ENCODE results near the gene NDUFAF8.
A peak's percentile ranks its signal among the peaks of the same experiment; 100 is the strongest.

Gene NDUFAF8

DNA sequence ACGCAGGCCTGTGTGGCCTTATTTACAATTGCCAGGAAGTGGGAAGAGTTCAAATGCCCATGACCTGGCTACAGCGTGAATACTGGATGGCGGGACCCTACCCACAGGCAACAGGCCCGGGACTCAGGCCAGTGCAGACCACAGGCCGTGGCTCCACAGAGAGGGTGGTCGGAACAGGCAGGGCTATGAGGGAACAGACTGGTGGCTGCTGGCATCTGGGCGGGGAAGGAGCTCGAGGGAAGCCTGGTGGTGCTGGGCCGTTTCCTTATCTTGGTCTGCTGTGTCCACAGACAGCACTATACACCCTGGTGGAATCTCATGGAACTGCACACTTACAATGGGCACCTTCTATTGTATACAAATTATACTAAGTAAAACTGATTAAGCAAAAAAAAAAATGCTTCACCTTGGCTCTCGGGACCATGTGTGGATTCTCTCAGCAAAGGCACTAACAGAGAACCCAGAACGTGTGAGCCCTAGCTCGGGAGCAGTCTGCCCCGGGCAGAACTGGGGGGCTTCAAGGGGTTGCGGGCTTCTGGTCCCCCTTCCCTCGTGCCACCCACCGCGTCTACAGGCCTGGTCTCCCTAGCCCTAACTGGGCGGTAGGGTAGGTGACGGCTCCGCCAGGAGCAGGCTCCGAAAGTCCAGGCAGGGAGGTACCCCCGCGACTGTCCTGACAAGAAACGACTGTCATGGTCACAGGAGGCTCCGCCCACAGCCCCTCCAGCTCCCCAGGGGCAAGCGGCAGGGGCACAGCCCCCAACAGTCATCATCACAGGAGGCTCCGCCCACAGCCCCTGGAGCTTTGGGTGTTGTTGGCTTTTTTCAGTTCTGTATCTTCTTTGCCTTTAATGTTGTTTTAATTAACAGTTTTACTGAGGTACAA lies 38.2 kb upstream of the NDUFAF8 start:
- DNase-seq (ENCODE audit: low read depth in 2 of 3, low spot score in 1 of 3), result peak in 1 of 3 donors; percentile 14

DNA sequence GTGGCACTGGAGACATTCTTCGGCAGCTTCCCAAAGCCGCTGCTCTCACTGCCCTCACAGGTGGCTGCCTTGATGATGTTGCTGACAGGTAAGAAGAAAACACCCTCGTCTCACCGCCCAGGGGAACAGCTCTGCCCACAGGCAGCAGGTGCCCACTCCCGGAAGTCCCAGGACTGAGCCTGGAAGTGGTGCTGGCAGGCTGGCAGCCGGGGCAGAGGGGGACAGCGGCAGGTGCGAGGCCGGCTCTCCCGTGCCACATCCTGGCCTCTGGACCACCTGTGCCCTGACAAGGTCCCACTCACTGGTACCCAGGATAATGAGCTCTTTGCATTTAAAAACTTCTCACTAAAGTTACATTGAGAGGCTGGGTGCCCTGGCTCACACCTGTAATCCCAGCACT lies 36.8 kb upstream of the NDUFAF8 start:
- no peak for DNase-seq (ENCODE audit: low read depth in 2 of 3, low spot score in 1 of 3)

DNA sequence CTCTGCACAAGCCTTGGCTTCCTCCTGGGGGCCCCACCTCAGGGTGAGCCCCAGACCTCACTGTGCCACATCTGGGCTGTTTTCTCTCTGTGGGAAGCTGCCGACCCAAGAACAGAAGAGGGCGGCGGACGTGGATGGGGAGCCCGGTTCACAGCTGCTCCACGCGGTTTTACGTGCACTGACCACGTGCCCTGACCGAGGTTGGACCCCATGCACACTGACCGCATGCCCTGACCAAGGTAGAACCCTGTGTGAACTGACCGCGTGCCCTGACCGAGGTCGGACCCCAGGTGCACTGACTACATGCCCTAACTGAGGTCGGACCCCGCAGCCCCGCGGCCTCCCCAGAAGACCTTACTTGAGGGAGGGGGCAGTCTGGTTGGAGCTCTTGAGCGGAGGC lies 36.0 kb upstream of the NDUFAF8 start:
- no peak for DNase-seq (ENCODE audit: low read depth in 2 of 3, low spot score in 1 of 3)

DNA sequence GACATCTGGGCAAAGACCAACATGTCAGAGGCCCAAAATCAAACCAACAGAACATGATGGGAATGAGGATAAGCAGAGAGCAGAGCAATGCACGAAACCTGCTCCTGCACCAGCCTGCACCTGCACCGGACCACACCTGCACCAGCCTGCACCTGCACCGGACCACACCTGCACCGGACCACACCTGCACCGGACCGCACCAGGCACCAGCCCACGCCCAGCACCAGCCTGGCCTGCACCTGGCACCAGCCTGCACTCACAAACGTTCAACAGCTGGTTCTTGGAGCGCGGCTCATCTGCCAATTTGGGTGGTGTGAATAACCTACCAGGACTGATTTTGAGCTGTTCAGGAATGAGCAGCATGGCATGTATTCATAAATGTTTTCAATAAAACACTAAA lies 34.5 kb upstream of the NDUFAF8 start:
- no peak for DNase-seq (ENCODE audit: low read depth in 2 of 3, low spot score in 1 of 3)

DNA sequence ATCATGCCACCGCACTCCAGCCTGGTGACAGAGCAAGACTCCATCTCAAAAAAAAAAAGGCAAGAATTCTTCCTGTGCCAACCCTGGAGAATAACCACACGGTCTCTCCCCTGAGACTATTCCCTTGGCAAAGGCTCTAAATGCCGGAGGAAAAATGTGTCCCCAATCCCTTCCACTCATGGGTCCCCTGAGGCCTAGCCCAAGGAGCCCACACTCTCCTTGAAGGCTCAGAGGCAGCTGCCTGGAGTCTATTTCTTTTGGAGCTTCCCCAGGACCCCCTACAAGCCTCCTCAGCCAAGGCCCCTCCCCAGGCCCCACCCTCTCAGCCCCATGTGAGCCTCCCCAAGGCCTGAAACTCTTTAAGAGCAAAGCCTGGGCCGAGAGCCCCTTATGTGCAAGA lies 33.0 kb upstream of the NDUFAF8 start:
- no peak for DNase-seq (ENCODE audit: low read depth in 2 of 3, low spot score in 1 of 3)

DNA sequence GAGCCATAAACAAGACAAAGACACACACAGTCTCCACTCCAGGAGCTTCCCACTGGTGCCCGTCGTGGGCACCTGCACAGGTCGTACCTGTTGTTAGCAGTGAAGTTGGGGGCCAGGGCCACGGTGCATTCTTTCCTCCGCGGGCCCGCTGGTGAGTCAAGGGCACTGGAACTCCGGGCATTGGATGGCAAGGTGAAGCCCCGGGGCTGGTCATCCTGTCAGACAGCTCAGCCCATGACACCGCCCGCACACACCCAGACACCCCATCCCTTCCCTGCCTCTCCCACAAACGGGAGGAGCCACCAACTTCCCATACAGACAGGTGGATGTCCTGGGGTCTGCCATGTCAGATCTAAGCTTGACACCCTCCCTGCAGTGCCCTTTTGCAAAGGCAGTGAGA lies 32.5 kb upstream of the NDUFAF8 start:
- no peak for DNase-seq (ENCODE audit: low read depth in 2 of 3, low spot score in 1 of 3)

DNA sequence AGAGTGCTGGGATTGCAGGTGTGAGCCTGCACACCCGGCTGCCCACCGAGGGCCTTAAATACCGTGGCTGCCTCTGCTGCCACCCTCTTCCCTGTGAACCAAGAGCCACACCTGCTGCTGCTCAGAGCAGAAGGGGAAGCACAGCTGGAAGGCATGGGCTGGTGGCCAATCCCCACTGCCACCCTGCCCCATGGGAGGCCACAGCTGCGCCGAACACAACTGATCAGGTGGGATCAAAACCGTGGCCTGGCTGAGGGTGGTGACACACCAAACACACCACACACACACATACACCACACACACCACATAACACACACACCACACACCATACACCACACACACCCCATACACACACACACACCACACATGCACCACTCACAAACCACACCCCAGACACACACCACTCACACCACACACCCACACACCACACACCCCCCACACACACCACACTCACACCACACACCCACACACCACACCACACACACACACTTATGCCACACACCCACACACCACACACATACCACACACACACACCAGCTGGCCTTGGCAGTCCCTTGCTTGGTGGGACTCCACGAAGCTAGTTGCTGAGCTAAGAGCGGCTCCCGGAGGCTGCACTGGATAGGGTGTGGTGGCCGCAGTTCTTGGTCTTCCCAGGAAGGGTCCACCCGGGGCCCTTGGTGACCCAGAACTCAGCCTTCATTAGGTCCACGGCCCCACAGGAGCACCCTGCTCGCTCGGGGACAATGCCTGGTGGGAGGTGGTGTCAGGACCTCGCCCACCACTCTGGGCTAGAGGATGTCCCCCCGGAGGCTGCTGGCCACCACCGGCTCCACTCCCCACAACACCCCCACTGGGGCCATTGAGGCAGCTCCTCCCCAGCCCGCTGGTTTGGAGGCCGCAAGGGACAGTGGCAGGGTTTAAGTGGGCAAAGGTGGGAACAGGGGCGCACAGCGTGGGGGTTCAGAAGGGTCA lies 31.2 kb upstream of the NDUFAF8 start:
- DNase-seq (ENCODE audit: low read depth in 2 of 3, low spot score in 1 of 3), result no peak

DNA sequence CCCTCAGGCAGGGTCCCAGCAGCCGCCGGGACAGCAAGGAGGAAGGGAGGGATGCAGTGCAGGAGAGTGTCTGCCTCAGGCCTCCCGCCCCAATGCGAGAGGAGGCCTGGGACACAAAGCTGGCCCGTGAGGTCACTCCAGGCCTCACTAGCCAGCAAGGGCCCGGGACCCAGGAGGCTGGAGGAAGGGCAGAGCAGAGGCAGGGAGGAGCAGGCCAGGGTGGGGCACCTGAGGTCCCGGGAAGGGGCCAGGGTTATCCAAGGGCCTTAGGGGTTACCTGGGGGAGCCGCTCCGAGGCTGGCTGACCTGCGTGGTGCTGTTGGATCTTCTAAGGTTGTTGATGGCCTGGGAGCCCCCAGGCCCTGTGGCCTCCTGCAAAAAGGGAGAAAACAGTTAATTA lies 30.5 kb upstream of the NDUFAF8 start:
- no peak for DNase-seq (ENCODE audit: low read depth in 2 of 3, low spot score in 1 of 3)

DNA sequence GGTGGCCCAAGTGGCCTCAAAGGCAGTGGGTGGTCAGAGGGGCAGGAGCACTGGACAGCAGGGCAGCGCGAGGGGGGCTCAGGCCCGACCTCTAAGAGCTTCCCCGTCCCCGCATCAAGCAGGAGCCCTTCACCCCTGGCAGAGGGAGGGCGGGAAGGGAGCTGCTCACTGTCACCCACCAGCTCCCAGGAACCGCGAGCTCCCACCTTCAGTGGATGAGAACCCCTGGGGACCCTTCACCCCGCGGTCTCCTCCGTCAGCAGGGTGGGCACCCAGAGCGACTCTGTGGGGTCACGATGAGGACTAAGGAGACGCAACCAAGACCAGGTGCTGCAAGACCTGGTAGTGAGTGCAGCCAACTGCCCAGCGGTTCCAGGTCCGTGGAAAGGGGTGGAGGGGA lies 30.0 kb upstream of the NDUFAF8 start:
- DNase-seq (ENCODE audit: low read depth in 2 of 3, low spot score in 1 of 3), result no peak

DNA sequence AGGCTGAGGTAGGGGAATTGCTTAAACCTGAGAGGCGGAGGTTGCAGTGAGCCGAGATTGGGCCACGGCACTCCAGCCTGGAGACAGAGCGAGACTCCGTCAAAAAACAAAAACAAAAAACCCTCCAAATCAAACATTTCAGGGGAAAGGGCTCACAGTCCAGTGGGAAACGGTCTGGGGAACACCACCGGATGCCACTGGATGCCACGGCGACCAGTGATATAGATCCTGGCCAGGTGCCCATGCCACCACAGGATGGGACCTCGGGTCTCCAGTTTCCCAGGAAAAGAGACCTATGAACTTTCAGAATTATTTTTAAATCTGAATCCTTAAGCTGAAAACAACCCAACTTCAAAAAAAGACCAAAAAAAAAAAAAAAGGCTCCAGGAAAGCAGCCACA lies 28.7 kb upstream of the NDUFAF8 start:
- DNase-seq (ENCODE audit: low read depth in 2 of 3, low spot score in 1 of 3), result no peak

DNA sequence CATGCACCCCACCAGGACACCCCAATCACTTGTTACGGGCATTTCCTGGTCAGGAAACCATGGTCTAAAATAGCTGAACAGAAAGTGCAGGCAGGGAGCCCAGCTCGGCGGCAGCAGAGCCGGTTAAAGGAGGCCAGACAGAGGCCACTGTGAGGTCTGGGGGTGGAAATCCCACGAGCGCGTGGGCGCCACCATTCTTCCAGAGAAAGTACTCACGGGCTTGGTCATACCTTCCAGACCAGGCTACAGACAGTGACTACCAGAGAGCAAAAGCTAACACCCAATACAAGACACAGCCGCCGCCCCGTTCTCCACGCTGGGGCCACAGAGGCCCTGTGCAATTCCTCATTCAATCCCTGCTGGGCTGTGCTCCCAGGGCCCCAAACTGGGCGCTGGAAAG lies 28.2 kb upstream of the NDUFAF8 start:
- DNase-seq (ENCODE audit: low read depth in 2 of 3, low spot score in 1 of 3), result no peak

DNA sequence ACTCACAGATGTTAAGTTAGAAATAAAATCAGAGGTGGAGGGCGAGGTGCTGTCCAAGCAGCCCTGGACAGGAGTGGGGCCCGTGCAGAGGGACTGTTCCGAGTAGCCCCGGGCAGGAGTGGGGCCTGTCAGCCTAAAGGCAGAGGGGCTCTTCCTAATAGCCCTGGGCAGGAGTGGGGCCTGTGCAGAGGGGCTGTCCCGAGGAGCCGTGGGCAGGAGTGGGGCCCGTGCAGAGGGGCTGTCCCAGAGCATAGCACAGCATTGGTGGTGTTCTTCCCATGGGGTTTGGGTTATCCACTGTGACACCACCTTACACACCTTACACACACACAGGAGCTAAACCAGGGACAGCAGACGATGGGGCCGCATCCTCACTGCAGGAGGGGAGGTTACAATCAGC lies 26.8 kb upstream of the NDUFAF8 start:
- DNase-seq (ENCODE audit: low read depth in 2 of 3, low spot score in 1 of 3), result no peak

DNA sequence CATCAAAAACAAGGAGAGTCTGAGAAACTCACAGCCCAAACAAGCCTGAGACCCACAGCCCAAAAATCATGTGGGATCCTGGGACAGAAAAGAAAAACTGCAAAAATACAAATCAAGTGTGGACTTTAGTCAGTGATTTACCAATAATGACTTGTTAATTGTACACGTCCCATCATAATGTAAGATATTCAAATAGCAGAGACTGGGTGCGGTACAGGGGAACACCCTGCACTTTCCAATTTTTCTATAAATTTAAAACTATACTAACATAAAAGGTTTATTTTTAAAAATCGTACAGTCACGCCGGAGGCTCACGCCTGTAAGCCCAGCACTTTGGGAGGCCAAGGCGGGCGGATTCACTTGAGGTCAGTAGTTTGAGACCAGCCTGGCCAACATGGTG lies 25.1 kb upstream of the NDUFAF8 start:
- no peak for DNase-seq (ENCODE audit: low read depth in 2 of 3, low spot score in 1 of 3)

DNA sequence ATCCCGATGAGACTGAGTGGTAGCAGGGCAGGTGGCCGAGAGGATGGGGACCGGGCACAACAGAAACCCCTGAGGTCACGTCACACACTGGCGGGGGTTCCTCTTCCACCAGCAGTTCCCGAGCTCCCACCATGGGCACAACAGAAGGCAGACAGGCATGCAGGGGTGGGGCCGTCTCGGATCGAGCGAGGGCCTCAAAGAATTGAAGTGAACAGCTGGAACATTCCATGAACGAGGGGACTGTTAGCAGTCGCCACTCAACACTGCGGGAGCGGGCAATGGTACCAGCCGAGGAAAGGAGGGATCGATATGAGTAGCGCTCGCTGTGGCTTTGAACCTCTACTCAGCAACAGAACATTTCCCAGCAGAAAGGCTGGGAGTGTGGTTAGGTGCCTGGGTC lies 21.6 kb upstream of the NDUFAF8 start:
- DNase-seq (ENCODE audit: low read depth in 2 of 3, low spot score in 1 of 3), result no peak

DNA sequence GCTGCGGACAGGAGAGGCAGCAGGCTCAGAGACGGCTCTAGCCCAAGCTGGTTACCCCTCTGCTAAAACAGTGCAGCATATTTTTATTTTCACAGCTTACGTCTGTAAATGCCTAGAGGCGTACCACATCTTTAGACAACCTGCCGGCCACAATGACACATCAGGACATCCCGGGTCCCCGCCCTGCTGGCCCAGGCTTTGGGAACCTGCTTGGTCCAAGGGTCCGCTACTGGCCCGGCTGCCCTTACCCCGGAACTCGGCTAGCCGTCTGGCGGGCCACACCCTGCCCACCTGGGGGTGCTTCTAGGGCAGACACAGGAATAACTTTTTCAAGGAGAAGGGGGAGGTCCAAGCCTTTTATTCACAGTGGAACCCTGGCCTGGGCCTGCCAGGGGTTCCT lies 20.7 kb upstream of the NDUFAF8 start:
- DNase-seq (ENCODE audit: low read depth in 2 of 3, low spot score in 1 of 3), result no peak

DNA sequence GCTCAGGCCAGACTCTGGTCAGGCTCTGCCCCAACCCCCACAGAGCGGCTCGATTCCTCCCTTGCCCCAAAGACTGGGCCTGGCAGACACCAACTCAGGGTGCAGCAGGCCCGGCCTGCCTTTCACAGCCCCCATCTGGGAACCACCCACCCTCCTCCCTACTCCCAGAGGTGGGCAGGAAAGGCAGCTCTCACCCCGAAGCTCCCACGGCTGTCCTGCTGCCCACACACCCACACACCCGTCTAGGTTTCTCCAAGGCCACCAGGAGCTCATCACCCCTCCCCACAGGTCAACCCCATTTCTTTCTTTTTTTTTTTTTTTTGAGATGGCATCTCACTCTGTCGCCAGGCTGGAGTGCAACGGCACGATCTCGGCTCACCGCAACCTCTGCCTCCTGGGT lies 20.1 kb upstream of the NDUFAF8 start:
- DNase-seq (ENCODE audit: low read depth in 2 of 3, low spot score in 1 of 3), result no peak

DNA sequence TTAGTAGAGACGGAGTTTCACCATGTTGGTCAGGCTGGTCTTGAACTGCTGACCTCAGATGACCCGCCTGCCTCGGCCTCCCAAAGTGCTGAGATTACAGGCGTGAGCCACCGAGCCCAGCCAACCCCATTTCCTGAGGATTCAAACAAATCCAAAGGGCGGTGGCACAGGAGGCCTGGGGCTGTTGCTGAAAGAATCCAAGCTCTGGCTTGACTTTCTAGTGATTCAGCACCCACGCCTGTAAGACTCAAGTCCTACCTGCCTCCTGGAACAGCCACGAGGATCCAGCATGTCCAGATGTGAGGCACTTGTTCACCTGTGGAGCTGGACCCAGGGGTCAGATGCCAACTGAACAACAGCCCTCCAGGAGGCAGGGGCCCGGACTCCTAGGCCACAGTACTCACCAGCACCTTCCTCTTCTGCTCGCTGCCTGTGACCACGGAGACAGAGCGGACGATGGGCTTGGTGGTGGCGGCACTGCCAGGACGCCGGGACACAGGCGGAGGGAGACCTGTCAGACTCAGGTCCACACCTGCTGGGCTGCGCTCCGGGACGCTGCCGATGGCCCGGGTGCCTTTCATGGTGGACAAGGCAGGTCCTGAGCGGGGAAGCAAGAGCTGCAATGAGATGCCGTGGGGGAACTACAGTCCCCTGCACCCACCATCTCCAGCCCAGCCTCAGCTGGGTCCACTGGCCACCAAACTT lies 19.5 kb upstream of the NDUFAF8 start:
- DNase-seq (ENCODE audit: low read depth in 2 of 3, low spot score in 1 of 3), result no peak

DNA sequence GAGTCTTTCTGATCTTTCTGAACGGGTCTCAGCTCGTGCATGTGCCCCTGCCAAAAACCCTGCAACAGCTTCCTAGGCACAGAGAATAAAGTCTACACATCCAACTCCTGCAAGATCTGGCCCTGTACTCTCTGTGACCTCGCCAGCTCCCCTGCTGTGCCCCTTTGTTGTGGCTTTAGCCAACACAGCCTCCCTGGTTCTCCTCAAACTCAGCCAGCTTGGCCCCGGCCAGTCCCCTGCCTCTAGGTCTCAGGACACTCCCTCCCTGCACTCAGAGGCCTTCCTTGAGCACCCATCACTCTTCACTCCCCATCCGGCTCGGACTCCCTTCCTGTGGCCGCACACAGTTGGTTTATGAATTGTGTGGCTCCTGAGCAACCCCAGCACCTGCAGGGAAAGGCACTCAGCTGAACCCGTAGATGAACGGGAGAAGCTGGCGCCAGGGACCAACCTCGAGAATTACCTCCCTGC lies 17.7 kb upstream of the NDUFAF8 start:
- DNase-seq (ENCODE audit: low read depth in 2 of 3, low spot score in 1 of 3), result no peak

DNA sequence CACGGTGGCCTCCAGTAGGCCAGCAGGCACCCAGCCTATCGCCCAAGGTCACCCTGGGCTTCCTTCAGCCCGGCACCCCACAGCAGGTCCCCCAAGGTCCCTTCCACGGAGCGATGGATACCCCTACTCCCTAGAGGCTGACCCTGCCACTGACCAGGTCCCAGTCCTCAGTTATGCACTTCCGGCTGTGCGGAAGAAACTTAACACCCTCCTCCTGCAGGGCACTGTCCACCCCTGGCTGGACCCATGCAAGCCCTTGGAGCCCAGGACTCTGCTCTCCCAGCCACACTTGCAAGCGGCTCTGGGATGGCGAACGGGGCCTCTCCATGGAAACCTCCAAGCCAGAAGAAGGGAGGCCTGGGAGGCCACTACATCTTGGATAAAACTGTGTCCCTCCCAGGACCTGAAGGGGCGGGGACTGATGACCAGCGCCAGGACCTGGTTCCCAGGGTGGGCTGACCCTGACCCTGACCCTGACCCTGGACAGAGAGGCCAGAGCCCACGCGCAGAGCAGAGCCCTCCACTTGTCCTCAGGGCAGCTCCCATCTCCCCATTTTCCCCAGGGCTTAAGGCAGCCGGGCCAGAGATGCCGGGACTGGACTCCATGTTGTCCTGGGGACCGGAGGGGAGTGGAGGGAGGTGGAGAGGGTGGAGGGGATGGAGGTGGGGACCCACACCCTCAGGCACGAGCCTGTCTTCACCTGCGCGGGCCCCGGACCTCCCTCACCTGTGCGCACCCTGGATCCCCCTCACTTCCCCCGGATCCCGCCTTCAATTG lies 17.1 kb upstream of the NDUFAF8 start:
- DNase-seq (ENCODE audit: low read depth in 2 of 3, low spot score in 1 of 3), result no peak

DNA sequence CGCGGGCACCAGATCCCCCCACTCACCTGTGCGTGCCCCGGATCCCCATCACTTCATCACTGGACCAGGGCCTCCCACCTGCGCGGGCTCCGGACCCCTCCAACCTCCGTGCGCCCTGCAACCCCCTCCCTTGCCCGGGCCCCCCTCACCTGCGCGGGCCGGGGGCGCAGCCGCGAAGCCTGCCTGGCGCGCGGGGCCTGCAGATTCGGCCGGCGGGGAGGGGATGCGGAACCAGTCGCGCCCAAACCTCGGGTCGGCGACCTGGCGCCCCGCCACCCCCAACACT lies 16.6 kb upstream of the NDUFAF8 start:
- DNase-seq (ENCODE audit: low read depth in 2 of 3, low spot score in 1 of 3), result no peak
